ENCODE measurements around the gene ERAL1.
"Not testable (repeated sequence)": the region's sequence is repeated elsewhere in the genome, so short reads cannot be mapped to it uniquely, and the experiment has no call there.

The ERAL1 gene

GRCh38 chr17:28867276-28867675 is 12.5 kb downstream of the ERAL1 start:
- H3K36me3 ChIP-seq (ENCODE audit: control insufficient read depth, low read depth, low read length): no peaks in the 10 kb centered on the region
- H3K4me1 ChIP-seq (ENCODE audit: control insufficient read depth, low read depth, low read length): no peaks in the 10 kb centered on the region
- H3K9ac ChIP-seq (ENCODE audit: low read length): no peak overlapping the region
- no peak overlapping the region for H3K27ac ChIP-seq (ENCODE audit: low read length)
- no peak overlapping the region for H3K4me3 ChIP-seq (ENCODE audit: low read length)
- no peaks in the 10 kb centered on the region for H3K9me3 ChIP-seq (ENCODE audit: control insufficient read depth, low read depth, low read length)
- no peaks in the 10 kb centered on the region for H3K27me3 ChIP-seq (ENCODE audit: control insufficient read depth, insufficient read depth, low read length)

DNA sequence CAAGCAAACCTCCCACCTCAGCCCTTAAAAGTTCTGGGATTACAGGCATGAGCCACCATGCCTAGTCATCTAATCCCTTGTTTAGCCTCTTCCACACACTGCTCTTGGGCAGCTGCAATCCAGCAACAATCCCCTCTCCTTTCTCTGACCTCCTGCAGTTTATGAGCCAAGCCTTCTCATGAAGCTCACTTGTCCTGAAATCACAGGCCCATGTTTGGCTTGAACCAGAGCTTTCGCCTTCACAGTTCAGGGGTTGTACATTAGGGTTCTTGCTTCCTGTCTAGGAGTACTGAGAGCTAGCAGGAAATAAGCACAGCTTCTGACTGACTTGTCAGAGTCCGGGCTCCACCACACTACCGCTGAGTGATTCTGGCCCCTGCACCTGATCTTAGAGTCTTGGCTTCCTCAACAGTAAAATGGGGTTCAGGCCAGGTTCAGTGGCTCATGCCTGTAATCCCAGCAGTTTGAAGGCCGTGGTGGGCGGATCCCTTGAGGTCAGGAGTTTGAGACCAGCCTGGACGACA is 16.3 kb downstream of the ERAL1 start:
- Histone ChIP-seq H3K4me3 (ENCODE audit: low read length) (no peak overlapping the region), H3K36me3 (ENCODE audit: control insufficient read depth, low read depth, low read length) (no peaks in the 10 kb centered on the region), H3K27me3 (ENCODE audit: control insufficient read depth, insufficient read depth, low read length) (no peaks in the 10 kb centered on the region), H3K4me1 (ENCODE audit: control insufficient read depth, low read depth, low read length) (no peaks in the 10 kb centered on the region), H3K9ac (ENCODE audit: low read length) (no peak overlapping the region), H3K9me3 (ENCODE audit: control insufficient read depth, low read depth, low read length) (no peaks in the 10 kb centered on the region), H3K27ac (ENCODE audit: low read length) (no peak overlapping the region)

- H3K4me1 ChIP-seq (ENCODE audit: control insufficient read depth, low read depth, low read length): no peaks in the 10 kb centered on the region
- no peaks in the 10 kb centered on the region for H3K9me3 ChIP-seq (ENCODE audit: control insufficient read depth, low read depth, low read length)
- no peak overlapping the region for H3K4me3 ChIP-seq (ENCODE audit: low read length)
- no peak overlapping the region for H3K9ac ChIP-seq (ENCODE audit: low read length)
- no peaks in the 10 kb centered on the region for H3K27me3 ChIP-seq (ENCODE audit: control insufficient read depth, insufficient read depth, low read length)
- peaks cover 3% of the 10 kb centered on the region for H3K36me3 ChIP-seq (ENCODE audit: control insufficient read depth, low read depth, low read length)
- no peak overlapping the region for H3K27ac ChIP-seq (ENCODE audit: low read length)
Observed at GRCh38 chr17:28873839-28874238, 19.0 kb downstream of the ERAL1 start.

DNA sequence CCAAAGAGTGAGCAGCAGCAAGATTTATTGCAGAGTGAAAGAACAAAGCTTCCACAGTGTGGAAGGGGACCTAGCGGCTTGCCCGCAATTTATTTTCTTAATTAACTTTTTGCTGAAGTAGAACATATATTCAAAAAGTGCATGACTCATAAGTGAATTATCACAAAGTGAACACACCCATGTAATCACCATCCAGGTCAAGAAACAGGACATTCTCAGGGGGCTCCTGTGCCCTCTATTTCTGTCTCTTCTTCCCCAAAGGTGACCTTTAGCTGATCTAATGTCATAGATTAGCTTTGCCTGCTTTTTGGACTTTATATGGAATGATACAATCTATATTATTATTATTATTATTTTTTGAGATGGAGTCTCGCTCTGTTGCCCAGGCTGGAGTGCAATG is 19.9 kb downstream of the ERAL1 start:
- no peaks in the 10 kb centered on the region for H3K9me3 ChIP-seq (ENCODE audit: control insufficient read depth, low read depth, low read length)
- no peaks in the 10 kb centered on the region for H3K27me3 ChIP-seq (ENCODE audit: control insufficient read depth, insufficient read depth, low read length)
- peaks cover 6% of the 10 kb centered on the region for H3K36me3 ChIP-seq (ENCODE audit: control insufficient read depth, low read depth, low read length)
- H3K4me3 ChIP-seq (ENCODE audit: low read length): no peak overlapping the region
- H3K27ac ChIP-seq (ENCODE audit: low read length): no peak overlapping the region
- H3K9ac ChIP-seq (ENCODE audit: low read length): no peak overlapping the region
- no peaks in the 10 kb centered on the region for H3K4me1 ChIP-seq (ENCODE audit: control insufficient read depth, low read depth, low read length)

DNA sequence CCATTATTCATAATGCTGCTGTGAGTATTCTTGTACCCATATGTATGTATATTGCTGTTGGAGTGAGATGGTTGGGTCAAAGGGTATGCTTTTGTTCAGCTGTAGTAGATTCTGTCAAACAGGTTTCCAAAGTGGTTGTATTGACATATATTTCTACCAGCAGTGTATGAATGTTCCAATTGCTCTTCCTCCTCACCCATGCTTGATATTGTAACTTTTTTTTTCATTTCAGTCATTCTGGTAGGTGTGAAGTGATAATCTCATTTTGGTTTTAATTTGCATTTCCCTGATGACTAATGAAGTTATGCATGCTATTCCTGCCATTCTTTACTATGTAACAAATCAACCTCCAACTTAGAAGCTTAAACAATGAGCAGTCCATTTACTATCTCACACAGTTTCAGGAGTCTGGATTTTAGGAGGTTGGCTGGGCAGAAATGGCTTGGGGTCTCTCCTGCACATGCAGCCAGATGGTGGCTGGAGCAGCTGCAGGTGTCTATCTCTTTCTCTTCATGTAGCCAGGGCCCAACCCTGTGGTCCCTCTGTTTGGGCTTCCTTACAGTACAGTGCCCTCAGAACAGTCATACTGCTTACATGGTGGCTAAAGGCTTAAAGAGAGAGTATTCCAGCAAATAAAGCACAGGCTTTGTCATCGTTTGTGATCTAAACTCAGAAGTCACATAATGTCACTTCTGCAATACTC is 21.2 kb downstream of the ERAL1 start:
- Histone ChIP-seq H3K27me3 (ENCODE audit: control insufficient read depth, insufficient read depth, low read length) (no peaks in the 10 kb centered on the region), H3K4me1 (ENCODE audit: control insufficient read depth, low read depth, low read length) (no peaks in the 10 kb centered on the region), H3K36me3 (ENCODE audit: control insufficient read depth, low read depth, low read length) (peaks cover 18% of the 10 kb centered on the region), H3K9ac (ENCODE audit: low read length) (no peak overlapping the region), H3K27ac (ENCODE audit: low read length) (no peak overlapping the region), H3K4me3 (ENCODE audit: low read length) (no peak overlapping the region), H3K9me3 (ENCODE audit: control insufficient read depth, low read depth, low read length) (no peaks in the 10 kb centered on the region)

DNA sequence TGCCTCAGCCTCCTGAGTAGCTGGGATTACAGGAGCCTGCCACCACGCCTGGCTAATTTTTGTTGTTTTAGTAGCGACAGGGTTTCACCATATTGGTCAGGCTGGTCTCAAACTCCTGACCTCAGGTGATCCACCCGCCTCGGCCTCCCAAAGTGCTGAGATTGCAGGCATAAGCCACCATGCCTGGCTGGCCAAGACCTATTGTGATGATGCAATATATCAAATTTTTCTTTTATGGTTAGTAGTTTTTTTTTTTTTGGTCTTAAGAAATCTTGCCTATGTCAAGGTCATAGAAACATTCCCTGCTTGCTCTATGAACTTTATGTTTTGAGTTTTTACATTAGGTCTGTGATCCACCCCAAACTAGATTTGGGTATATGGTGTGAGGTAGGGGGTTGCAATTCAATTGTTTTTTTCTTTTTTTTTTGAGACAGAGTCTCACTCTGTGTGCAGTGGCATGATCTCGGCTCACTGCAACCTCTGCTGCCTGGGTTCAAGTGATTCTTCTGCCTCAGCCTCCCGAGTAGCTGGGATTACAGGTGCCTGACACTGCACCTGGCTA is 22.4 kb downstream of the ERAL1 start:
- H3K27me3 ChIP-seq (ENCODE audit: control insufficient read depth, insufficient read depth, low read length); H3K9ac ChIP-seq (ENCODE audit: low read length); H3K4me3 ChIP-seq (ENCODE audit: low read length); H3K27ac ChIP-seq (ENCODE audit: low read length); H3K9me3 ChIP-seq (ENCODE audit: control insufficient read depth, low read depth, low read length); H3K4me1 ChIP-seq (ENCODE audit: control insufficient read depth, low read depth, low read length): not testable (repeated sequence)
- H3K36me3 ChIP-seq (ENCODE audit: control insufficient read depth, low read depth, low read length): peaks cover 30% of the 10 kb centered on the region

- Histone ChIP-seq H3K27me3 (ENCODE audit: control insufficient read depth, insufficient read depth, low read length) (no peaks in the 10 kb centered on the region), H3K27ac (ENCODE audit: low read length) (no peak overlapping the region), H3K4me1 (ENCODE audit: control insufficient read depth, low read depth, low read length) (no peaks in the 10 kb centered on the region), H3K4me3 (ENCODE audit: low read length) (no peak overlapping the region), H3K9me3 (ENCODE audit: control insufficient read depth, low read depth, low read length) (no peaks in the 10 kb centered on the region), H3K36me3 (ENCODE audit: control insufficient read depth, low read depth, low read length) (peaks cover 37% of the 10 kb centered on the region), H3K9ac (ENCODE audit: low read length) (no peak overlapping the region)
Observed at GRCh38 chr17:28878158-28878910, 23.5 kb downstream of the ERAL1 start.

DNA sequence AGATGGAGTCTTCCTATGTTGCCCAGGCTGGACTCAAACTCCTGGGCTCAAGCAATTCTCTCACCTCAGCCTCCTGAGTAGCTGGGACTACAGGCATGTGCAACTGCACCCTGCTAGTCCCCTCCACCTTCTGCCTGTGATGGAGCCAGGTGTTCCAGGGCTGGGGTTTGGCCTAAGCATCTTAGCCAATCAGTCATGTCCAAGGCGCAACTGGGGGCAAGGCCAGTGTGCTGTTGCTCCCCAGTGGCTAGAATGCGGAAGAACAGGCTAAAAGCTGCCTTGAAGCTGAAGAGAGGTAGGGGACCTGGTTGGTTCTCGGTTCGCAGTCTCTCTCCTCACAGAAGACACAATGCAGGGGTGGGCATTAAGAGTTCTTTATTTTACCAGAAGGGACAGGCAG is 24.2 kb downstream of the ERAL1 start:
- Histone ChIP-seq H3K4me3 (ENCODE audit: low read length) (no peak overlapping the region), H3K27ac (ENCODE audit: low read length) (no peak overlapping the region), H3K9ac (ENCODE audit: low read length) (no peak overlapping the region), H3K27me3 (ENCODE audit: control insufficient read depth, insufficient read depth, low read length) (no peaks in the 10 kb centered on the region), H3K36me3 (ENCODE audit: control insufficient read depth, low read depth, low read length) (peaks cover 37% of the 10 kb centered on the region), H3K4me1 (ENCODE audit: control insufficient read depth, low read depth, low read length) (no peaks in the 10 kb centered on the region), H3K9me3 (ENCODE audit: control insufficient read depth, low read depth, low read length) (no peaks in the 10 kb centered on the region)

- Histone ChIP-seq H3K27ac (ENCODE audit: low read length) (no peak overlapping the region), H3K27me3 (ENCODE audit: control insufficient read depth, insufficient read depth, low read length) (no peaks in the 10 kb centered on the region), H3K4me3 (ENCODE audit: low read length) (no peak overlapping the region), H3K9ac (ENCODE audit: low read length) (no peak overlapping the region), H3K9me3 (ENCODE audit: control insufficient read depth, low read depth, low read length) (no peaks in the 10 kb centered on the region), H3K4me1 (ENCODE audit: control insufficient read depth, low read depth, low read length) (no peaks in the 10 kb centered on the region), H3K36me3 (ENCODE audit: control insufficient read depth, low read depth, low read length) (peaks cover 37% of the 10 kb centered on the region)
Observed at GRCh38 chr17:28879886-28880571, 25.2 kb downstream of the ERAL1 start.

GRCh38 chr17:28880572-28880945 is 25.7 kb downstream of the ERAL1 start:
- no peak overlapping the region for H3K27ac ChIP-seq (ENCODE audit: low read length)
- no peak overlapping the region for H3K9ac ChIP-seq (ENCODE audit: low read length)
- H3K4me1 ChIP-seq (ENCODE audit: control insufficient read depth, low read depth, low read length): no peaks in the 10 kb centered on the region
- no peaks in the 10 kb centered on the region for H3K9me3 ChIP-seq (ENCODE audit: control insufficient read depth, low read depth, low read length)
- H3K4me3 ChIP-seq (ENCODE audit: low read length): no peak overlapping the region
- H3K27me3 ChIP-seq (ENCODE audit: control insufficient read depth, insufficient read depth, low read length): no peaks in the 10 kb centered on the region
- peaks cover 37% of the 10 kb centered on the region for H3K36me3 ChIP-seq (ENCODE audit: control insufficient read depth, low read depth, low read length)

DNA sequence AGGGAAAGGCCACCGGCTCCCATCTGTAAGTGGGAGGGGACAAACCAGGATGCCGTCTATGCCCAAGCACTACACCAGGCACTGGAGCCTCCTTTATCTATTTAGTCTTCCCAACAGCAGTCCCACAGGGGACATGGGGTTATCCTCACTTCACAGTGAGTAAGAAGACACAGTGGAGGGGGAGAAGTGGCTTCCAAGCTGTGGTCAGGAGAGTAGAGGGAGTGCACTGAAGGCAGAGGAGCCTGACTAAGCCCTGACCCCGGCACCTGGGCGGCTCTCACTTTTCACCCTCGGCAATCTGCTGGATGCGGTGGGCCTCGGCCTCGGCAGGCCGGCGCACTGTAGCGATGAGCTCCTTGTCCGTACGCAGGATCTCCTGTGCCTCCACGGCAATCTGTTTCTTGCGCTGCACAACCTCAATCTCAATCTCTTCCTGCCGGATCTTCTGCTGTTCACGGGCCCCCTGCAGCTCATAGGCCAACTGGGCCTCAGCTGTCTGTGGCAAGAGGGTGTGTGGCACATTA is 26.8 kb downstream of the ERAL1 start:
- Histone ChIP-seq H3K4me1 (ENCODE audit: control insufficient read depth, low read depth, low read length) (no peaks in the 10 kb centered on the region), H3K4me3 (ENCODE audit: low read length) (no peak overlapping the region), H3K27ac (ENCODE audit: low read length) (no peak overlapping the region), H3K27me3 (ENCODE audit: control insufficient read depth, insufficient read depth, low read length) (no peaks in the 10 kb centered on the region), H3K36me3 (ENCODE audit: control insufficient read depth, low read depth, low read length) (peaks cover 37% of the 10 kb centered on the region), H3K9ac (ENCODE audit: low read length) (no peak overlapping the region), H3K9me3 (ENCODE audit: control insufficient read depth, low read depth, low read length) (no peaks in the 10 kb centered on the region)
